ENCODE results near the gene CNEP1R1. TPM values are rescaled to one million over a fixed set of nuclear protein-coding genes. Genes with fewer than 3 reads are reported as not detected.

CNEP1R1 gene
- total RNA-seq, 1 donor from 2014 or later: 23.4 TPM

DNA sequence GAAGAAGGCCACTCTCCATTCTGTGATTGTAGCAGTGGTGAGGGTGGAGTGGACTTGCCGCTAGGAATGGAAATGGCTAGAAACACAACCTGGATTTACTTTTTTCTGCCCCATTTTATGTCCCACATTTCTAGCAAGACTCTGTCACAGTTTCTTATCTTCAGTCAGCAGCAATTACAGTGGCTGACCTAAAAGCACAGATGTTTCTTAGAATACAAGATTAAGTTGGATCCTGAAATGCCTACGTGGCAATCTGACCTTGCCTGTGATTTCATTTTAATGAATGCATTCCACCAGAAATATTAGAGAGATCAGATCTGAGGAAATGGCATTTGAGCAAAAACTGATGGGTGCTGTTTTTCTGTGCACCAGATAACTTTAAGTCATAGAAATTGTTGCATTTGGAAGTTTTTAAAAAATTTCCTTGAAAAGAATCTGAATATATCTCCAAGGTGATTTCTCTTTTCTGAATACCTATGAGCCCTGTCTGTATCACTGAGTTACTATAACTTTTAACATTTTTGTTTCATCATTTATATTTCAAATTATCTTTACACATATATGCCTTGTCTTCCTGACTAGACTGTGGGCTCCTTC is 46.1 kb downstream of the CNEP1R1 start:
- Mint-ChIP-seq H3K27ac (no peak overlapping the region), H3K27me3 (ENCODE audit: low read depth) (no peaks in the 10 kb centered on the region), H3K9me3 (no peaks in the 10 kb centered on the region), H3K4me1 (ENCODE audit: low read depth) (peaks cover 36% of the 10 kb centered on the region), H3K4me3 (ENCODE audit: low read depth) (no peak overlapping the region), H3K36me3 (ENCODE audit: low read depth) (peaks cover 65% of the 10 kb centered on the region)
- no peak for DNase-seq (ENCODE audit: low spot score)
- intact Hi-C loops (cut with micrococcal nuclease): no loop called here

DNA sequence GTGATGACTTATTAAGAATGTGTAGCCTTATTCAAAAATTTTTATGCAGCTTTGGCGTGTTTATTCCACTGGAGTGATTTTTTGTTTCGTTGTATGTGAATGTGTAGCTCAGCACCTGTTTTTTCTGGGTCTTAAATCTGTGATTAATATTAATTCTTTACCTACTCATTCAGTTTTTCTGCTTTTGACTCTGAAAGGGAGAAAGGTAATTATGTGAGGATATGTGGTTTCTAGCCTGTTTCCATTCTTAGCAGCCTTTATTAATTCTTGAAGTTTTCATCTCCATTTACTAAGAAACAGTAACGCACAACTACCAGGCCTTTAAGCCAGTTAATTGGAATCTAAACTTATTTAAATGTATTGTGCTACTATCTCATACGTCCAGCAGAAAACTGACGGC is 47.7 kb downstream of the CNEP1R1 start:
- H3K36me3 Mint-ChIP-seq (ENCODE audit: low read depth): peaks cover 65% of the 10 kb centered on the region
- DNase-seq (ENCODE audit: low spot score): no peak
- H3K27ac Mint-ChIP-seq: no peak overlapping the region
- no peaks in the 10 kb centered on the region for H3K9me3 Mint-ChIP-seq
- no peaks in the 10 kb centered on the region for H3K27me3 Mint-ChIP-seq (ENCODE audit: low read depth)
- intact Hi-C loops (cut with micrococcal nuclease): no loop called here
- no peak overlapping the region for H3K4me3 Mint-ChIP-seq (ENCODE audit: low read depth)
- peaks cover 27% of the 10 kb centered on the region for H3K4me1 Mint-ChIP-seq (ENCODE audit: low read depth)

- intact Hi-C loops (cut with micrococcal nuclease): no loop called here
- Mint-ChIP-seq H3K4me3 (ENCODE audit: low read depth) (no peak overlapping the region), H3K9me3 (no peaks in the 10 kb centered on the region), H3K27me3 (ENCODE audit: low read depth) (no peaks in the 10 kb centered on the region), H3K36me3 (ENCODE audit: low read depth) (peaks cover 57% of the 10 kb centered on the region), H3K4me1 (ENCODE audit: low read depth) (peaks cover 12% of the 10 kb centered on the region), H3K27ac (no peak overlapping the region)
- no peak for DNase-seq (ENCODE audit: low spot score)
Observed at GRCh38 chr16:50079397-50080140, 54.5 kb downstream of the CNEP1R1 start.

- H3K4me3 Mint-ChIP-seq (ENCODE audit: low read depth): no peak overlapping the region
- no peaks in the 10 kb centered on the region for H3K9me3 Mint-ChIP-seq
- H3K4me1 Mint-ChIP-seq (ENCODE audit: low read depth): peaks cover 12% of the 10 kb centered on the region
- no peak for DNase-seq (ENCODE audit: low spot score)
- intact Hi-C loops (cut with micrococcal nuclease): no loop called here
- peaks cover 64% of the 10 kb centered on the region for H3K36me3 Mint-ChIP-seq (ENCODE audit: low read depth)
- H3K27me3 Mint-ChIP-seq (ENCODE audit: low read depth): no peaks in the 10 kb centered on the region
- peak overlapping the region; percentile 46 for H3K27ac Mint-ChIP-seq
Observed at GRCh38 chr16:50081428-50082018, 56.5 kb downstream of the CNEP1R1 start.

DNA sequence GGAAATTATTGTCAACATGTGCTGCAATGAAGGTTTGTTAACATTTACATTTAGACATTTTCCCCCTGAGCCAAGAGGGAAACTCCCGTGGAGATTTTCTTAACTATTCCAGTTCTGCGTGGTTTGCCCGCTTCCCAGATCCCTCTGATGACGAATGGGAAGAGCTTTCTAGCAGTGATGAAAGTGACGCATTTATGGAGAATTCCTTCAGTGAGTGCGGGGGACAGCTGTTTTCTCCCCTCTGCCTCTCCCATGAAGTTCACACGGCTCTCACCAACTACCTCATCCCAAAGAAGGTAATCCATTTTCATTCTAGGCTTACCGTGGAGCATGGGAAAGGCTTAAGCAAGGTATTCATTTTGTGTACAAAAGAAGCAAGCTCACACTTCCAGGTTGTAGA is 59.0 kb downstream of the CNEP1R1 start:
- no peak overlapping the region for H3K27ac Mint-ChIP-seq
- no peaks in the 10 kb centered on the region for H3K9me3 Mint-ChIP-seq
- peaks cover 61% of the 10 kb centered on the region for H3K36me3 Mint-ChIP-seq (ENCODE audit: low read depth)
- H3K4me3 Mint-ChIP-seq (ENCODE audit: low read depth): no peak overlapping the region
- peaks cover 10% of the 10 kb centered on the region for H3K4me1 Mint-ChIP-seq (ENCODE audit: low read depth)
- no peaks in the 10 kb centered on the region for H3K27me3 Mint-ChIP-seq (ENCODE audit: low read depth)
- intact Hi-C loops (cut with micrococcal nuclease): no loop called here
- no peak for DNase-seq (ENCODE audit: low spot score)

DNA sequence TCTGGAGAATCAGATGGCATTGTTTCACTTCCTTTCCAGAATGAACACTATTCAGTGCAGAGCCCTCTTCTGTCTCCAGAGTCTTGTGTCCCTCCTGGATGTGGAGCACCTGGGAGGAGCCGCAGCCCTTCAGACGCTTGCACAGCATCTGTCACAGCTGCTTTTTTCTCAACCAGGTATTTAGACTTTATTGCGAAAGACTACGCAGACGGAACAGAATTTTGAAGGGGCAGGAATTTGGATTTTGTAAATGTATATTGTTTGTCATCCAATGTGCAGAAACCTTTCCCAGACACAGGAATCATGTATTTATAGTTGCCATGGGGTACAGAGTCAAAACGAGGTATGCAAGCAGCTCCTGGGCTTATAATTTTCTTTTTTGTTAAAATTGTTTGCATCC is 61.2 kb downstream of the CNEP1R1 start:
- Mint-ChIP-seq H3K4me1 (ENCODE audit: low read depth) (peaks cover 4% of the 10 kb centered on the region), H3K4me3 (ENCODE audit: low read depth) (no peak overlapping the region)

More for the DNA sequence above, 61.2 kb downstream of the CNEP1R1 start:
- no peaks in the 10 kb centered on the region for H3K9me3 Mint-ChIP-seq
- no peaks in the 10 kb centered on the region for H3K27me3 Mint-ChIP-seq (ENCODE audit: low read depth)
- DNase-seq (ENCODE audit: low spot score): no peak
- peaks cover 55% of the 10 kb centered on the region for H3K36me3 Mint-ChIP-seq (ENCODE audit: low read depth)
- intact Hi-C loops (cut with micrococcal nuclease): no loop called here
- no peak overlapping the region for H3K27ac Mint-ChIP-seq

Other genes starting within 250 kb of the CNEP1R1 start
- gene ZNF423, start 169.1 kb upstream of the CNEP1R1 start, total RNA-seq: not detected in 2 replicates
- 24.9 and 25.9 TPM in 2 replicates for gene HEATR3, start 40.7 kb downstream of the CNEP1R1 start, total RNA-seq
- gene TENT4B, start 128.1 kb downstream of the CNEP1R1 start, total RNA-seq: 15.9 and 16.8 TPM in 2 replicates
- 78.7 and 89.5 TPM in 2 replicates for gene ADCY7, start 241.3 kb downstream of the CNEP1R1 start, total RNA-seq

All from activated T-helper 2 cell treated with anti-CD3 and anti-CD28 coated beads, Interferon-gamma antibody, Interleukin-2, Interleukin-4, amounts not matched to agents 10 μg/mL and 5 μg/mL and 100 μg/mL, durations not matched to agents 14 hours and 24 hours and 36 hours (primary cell).